IPS-NIHi7 (cell line): Measurements from ENCODE around the gene KCNIP4.
A peak's percentile ranks its signal among the peaks of the same experiment; 100 is the strongest.
"Not testable (repeated sequence)": the region's sequence is repeated elsewhere in the genome, so short reads cannot be mapped to it uniquely, and the experiment has no call there.

Experiments used
- DNase-seq: peaks from one replicate; pipeline ENCODE4 v3.0.0; 2012; ENCODE audit warnings: mixed read lengths; ENCODE audit errors: extremely low spot score

Gene KCNIP4

GRCh38 chr4:21948347-21949072, at the start of gene KCNIP4:
Gene KCNIP4 (minus strand): TSS chr4:21948772.
- DNase-seq, result peak; percentile 83

- not testable (repeated sequence) for DNase-seq
Observed at GRCh38 chr4:21996618-21997017, 48.0 kb upstream of the KCNIP4 start.

- no peak for DNase-seq
Observed at GRCh38 chr4:21992330-21992729, 43.8 kb upstream of the KCNIP4 start.

GRCh38 chr4:21991562-21991961, 43.0 kb upstream of the KCNIP4 start:
- no peak for DNase-seq

GRCh38 chr4:21991050-21991449, 42.5 kb upstream of the KCNIP4 start:
- no peak for DNase-seq

GRCh38 chr4:21989351-21989750, 40.8 kb upstream of the KCNIP4 start:
- DNase-seq, result no peak

GRCh38 chr4:21986307-21986706, 37.7 kb upstream of the KCNIP4 start:
- no peak for DNase-seq

- no peak for DNase-seq
Observed at GRCh38 chr4:21982087-21982486, 33.5 kb upstream of the KCNIP4 start.

GRCh38 chr4:21979196-21979595, 30.6 kb upstream of the KCNIP4 start:
- no peak for DNase-seq

- DNase-seq, result no peak
Observed at GRCh38 chr4:21976166-21976565, 27.6 kb upstream of the KCNIP4 start.

GRCh38 chr4:21973850-21974249, 25.3 kb upstream of the KCNIP4 start:
- DNase-seq, result no peak

GRCh38 chr4:21964762-21965319, 16.3 kb upstream of the KCNIP4 start:
- no peak for DNase-seq

- no peak for DNase-seq
Observed at GRCh38 chr4:21962691-21963090, 14.1 kb upstream of the KCNIP4 start.

- DNase-seq, result no peak
Observed at GRCh38 chr4:21960793-21961192, 12.2 kb upstream of the KCNIP4 start.

GRCh38 chr4:21954916-21955315, 6.3 kb upstream of the KCNIP4 start:
- DNase-seq, result no peak

- no peak for DNase-seq
Observed at GRCh38 chr4:21953653-21954052, 5.1 kb upstream of the KCNIP4 start.

GRCh38 chr4:21952549-21952948, 4.0 kb upstream of the KCNIP4 start:
- no peak for DNase-seq

GRCh38 chr4:21949073-21949457, 493 bp upstream of the KCNIP4 start:
- peak; percentile 31 for DNase-seq

- no peak for DNase-seq
Observed at GRCh38 chr4:21947791-21948346, 703 bp downstream of the KCNIP4 start.

GRCh38 chr4:21946858-21947257, 1.7 kb downstream of the KCNIP4 start:
- DNase-seq, result no peak

GRCh38 chr4:21921526-21922180, 26.9 kb downstream of the KCNIP4 start:
- DNase-seq, result peak; percentile 19

- DNase-seq, result no peak
Observed at GRCh38 chr4:21915761-21916160, 32.8 kb downstream of the KCNIP4 start.

GRCh38 chr4:21901831-21902230, 46.7 kb downstream of the KCNIP4 start:
- DNase-seq, result no peak
